ENCODE data around the gene PAQR7. TPM values are rescaled to one million over a fixed set of nuclear protein-coding genes. Genes with fewer than 3 reads are reported as not detected.

Gene PAQR7
- total RNA-seq, 2 donors from 2014 or later, result 0.85 to 2.9 TPM

- H3K4me1 ChIP-seq, result peaks cover 0 to 44% of the 10 kb centered on the region in 2 donors
- H3K27ac ChIP-seq, result peak overlapping the region; percentile 91 to 92
- peaks cover 14% of the 10 kb centered on the region for H3K36me3 ChIP-seq
- peak overlapping the region; percentile 86 to 98 for H3K4me3 ChIP-seq
- no peak for TF ChIP-seq CTCF (IDR thresholded peaks at IDR 0.05)
- DNase-seq (ENCODE audit: low spot score), result no peak
- H3K27me3 ChIP-seq, result no peaks in the 10 kb centered on the region
- H3K9me3 ChIP-seq, result no peaks in the 10 kb centered on the region
These were observed 54.4 kb downstream of the PAQR7 start for GRCh38 chr1:25821112-25821476.

- Histone ChIP-seq H3K9me3 (no peaks in the 10 kb centered on the region), H3K27me3 (no peaks in the 10 kb centered on the region), H3K27ac (peak overlapping the region; percentile 91 to 92), H3K4me1 (peaks cover 0 to 44% of the 10 kb centered on the region in 2 donors), H3K4me3 (peak overlapping the region; percentile 86 to 98), H3K36me3 (peaks cover 14% of the 10 kb centered on the region)
- no peak for DNase-seq (ENCODE audit: low spot score)
- no peak for TF ChIP-seq CTCF (IDR thresholded peaks at IDR 0.05)
These were observed 55.0 kb downstream of the PAQR7 start for GRCh38 chr1:25820247-25821111.

GRCh38 chr1:25819491-25820246, 55.8 kb downstream of the PAQR7 start, which contains the start of gene MTFR1L:
TSS of gene MTFR1L (plus strand) at chr1:25819954. CDS start at chr1:25823105, 3,151 bp downstream.
- no peak for TF ChIP-seq CTCF (IDR thresholded peaks at IDR 0.05)
- no peaks in the 10 kb centered on the region for H3K27me3 ChIP-seq
- peak within 1 kb of the TSS; percentile 86 to 98 for H3K4me3 ChIP-seq
- peaks cover 17% of the 10 kb centered on the region for H3K36me3 ChIP-seq
- peaks cover 0 to 43% of the 10 kb centered on the region in 2 donors for H3K4me1 ChIP-seq
- DNase-seq (ENCODE audit: low spot score), result peak; percentile 79
- H3K9me3 ChIP-seq, result no peaks in the 10 kb centered on the region
- peak within 1 kb of the TSS; percentile 91 to 92 for H3K27ac ChIP-seq

GRCh38 chr1:25818569-25818968, 56.9 kb downstream of the PAQR7 start:
- no peak for TF ChIP-seq CTCF (IDR thresholded peaks at IDR 0.05)
- no peak for DNase-seq (ENCODE audit: low spot score)
- H3K4me3 ChIP-seq, result no peak overlapping the region
- H3K27ac ChIP-seq, result no peak overlapping the region
- H3K27me3 ChIP-seq, result no peaks in the 10 kb centered on the region
- H3K9me3 ChIP-seq, result no peaks in the 10 kb centered on the region
- H3K36me3 ChIP-seq, result peaks cover 20% of the 10 kb centered on the region
- H3K4me1 ChIP-seq, result peaks cover 0 to 40% of the 10 kb centered on the region in 2 donors

- H3K27me3 ChIP-seq, result no peaks in the 10 kb centered on the region
- peaks cover 19% of the 10 kb centered on the region for H3K36me3 ChIP-seq
- no peak overlapping the region for H3K27ac ChIP-seq
- H3K4me1 ChIP-seq, result peaks cover 0 to 38% of the 10 kb centered on the region in 2 donors
- no peak overlapping the region for H3K4me3 ChIP-seq
- DNase-seq (ENCODE audit: low spot score), result no peak
- TF ChIP-seq CTCF (IDR thresholded peaks at IDR 0.05), result no peak
- H3K9me3 ChIP-seq, result no peaks in the 10 kb centered on the region
These were observed 57.5 kb downstream of the PAQR7 start for GRCh38 chr1:25817840-25818501.

Data from right atrium auricular region (tissue), 2 donors.